GM10248 (cell line): Measurements from ENCODE around the gene TOMM20.

ENCODE experiments used
- CTCF ChIA-PET: fragments of 300-600 bp; sonication (Branson Sonifier 250); formaldehyde crosslinking; extraction: SDS; loops from one replicate; lab custom pipeline; 2021; ENCODE audit warnings: antibody characterized with exemption; lab: Yijun Ruan, JAX
- POLR2A ChIA-PET: fragments of 350-650 bp; sonication (Branson Sonifier 250); formaldehyde crosslinking; extraction: SDS; loops from one replicate; lab custom pipeline; 2020; ENCODE audit warnings: antibody characterized with exemption; lab: Yijun Ruan, JAX
- DNase-seq: peaks from one replicate; pipeline ENCODE4 v3.0.0; 2012; ENCODE audit errors: extremely low spot score
- CTCF ChIP-seq: IDR thresholded peaks from 2 replicates; pipeline ENCODE4 v1.5.1; 2012; ENCODE audit warnings: mild to moderate bottlenecking, low read depth; ENCODE audit errors: extremely low read depth, missing control alignments, control extremely low read depth

TOMM20 gene

DNA sequence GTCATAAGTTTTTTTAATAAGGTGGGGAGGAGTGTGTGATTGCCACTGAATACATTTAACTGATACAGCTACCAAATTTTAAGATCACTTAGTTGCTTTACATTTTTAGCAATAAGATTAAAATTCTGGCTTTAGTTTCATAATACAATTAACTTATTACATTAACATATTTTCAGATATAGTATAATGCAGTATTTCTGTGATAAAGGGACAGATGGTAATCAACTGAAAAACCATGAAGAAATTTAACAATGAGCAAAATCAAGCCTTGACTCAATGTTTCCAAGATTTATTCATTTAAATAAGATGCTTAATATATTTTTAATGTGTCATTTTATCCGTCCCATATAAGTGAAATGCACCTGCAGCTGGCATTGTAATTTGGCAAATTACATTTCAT is 4.0 kb downstream of the TOMM20 start:
- ChIA-PET POLR2A (no interaction called here), CTCF (no interaction called here)
- TF ChIP-seq CTCF = no peak

DNA sequence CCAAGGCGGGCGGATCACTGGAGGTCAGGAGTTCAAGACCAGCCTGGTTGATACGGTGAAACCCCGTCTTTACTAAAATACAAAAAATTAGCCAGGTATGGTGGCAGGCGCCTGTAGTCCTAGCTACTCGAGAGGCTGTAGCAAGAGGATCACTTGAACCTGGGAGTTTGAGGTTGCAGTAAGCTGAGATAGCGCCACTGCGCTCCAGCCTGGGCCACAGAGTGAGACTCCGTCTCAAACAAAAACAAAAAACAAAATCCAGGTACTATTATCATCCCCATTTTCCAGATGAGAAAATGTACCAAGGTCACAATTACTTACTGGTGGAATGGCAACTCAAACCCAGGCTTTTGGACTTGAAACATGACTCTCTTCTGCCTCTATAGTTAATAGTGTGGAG is 4.5 kb downstream of the TOMM20 start:
- POLR2A ChIA-PET = no interaction called here
- DNase-seq = no peak
- CTCF ChIA-PET = interaction anchor here (0.7 kb wide), 1 partner anchor 293 kb away, joined by 3 read pairs; no protein-coding TSS in a partner anchor
- TF ChIP-seq CTCF = no peak

More for the DNA sequence above, 4.0 kb downstream of the TOMM20 start:
- DNase-seq = no peak

GRCh38 chr1:235122348-235122747 is 6.3 kb downstream of the TOMM20 start:
- ChIA-PET POLR2A (interaction anchor here (0.6 kb wide), 1 partner anchor 255 kb away, joined by 3 read pairs; no protein-coding TSS in a partner anchor), CTCF (interaction anchor here (0.6 to 1.5 kb wide), 10 partner anchors 11 to 295 kb away, joined by 3 to 5 read pairs (median 4); no protein-coding TSS in a partner anchor)
- DNase-seq = no peak
- no peak for TF ChIP-seq CTCF

DNA sequence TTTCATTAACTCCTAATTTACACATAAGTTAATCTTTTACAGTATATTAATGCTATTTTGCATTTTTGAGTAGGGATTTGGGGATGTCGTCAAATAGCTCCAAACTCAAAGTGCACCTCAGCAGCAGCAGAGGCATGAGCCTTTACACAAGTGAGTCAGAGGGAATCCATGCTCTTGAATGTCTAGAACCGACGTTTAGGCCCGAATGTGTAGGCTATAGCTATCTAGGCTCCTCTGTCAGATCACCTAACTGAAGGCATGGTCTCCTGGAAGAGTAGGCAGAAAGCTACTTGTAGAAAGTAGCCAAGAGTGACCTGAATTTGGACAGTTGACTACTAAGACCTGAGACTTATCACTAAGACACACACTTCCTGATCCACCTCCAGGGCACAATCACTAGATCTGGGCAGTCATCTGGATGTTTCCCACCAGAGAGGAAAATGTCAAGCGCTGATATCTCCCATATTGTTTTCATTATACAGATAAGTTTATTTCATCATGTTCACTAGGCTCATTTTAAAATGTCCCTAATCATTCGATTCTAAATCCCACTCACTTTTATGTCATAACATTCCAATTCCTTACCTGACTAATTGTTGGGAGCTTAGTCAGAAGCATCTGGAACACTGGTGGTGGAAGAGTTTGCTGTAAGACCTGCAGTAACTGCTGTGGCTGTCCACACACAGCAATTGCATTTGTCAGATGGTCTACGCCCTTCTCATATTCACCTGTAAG is 15.3 kb downstream of the TOMM20 start:
- TF ChIP-seq CTCF = no peak
- DNase-seq = no peak
- POLR2A ChIA-PET = no interaction called here
- CTCF ChIA-PET = interaction anchor here (1.2 to 1.8 kb wide), 2 partner anchors 9 to 29 kb away, joined by 4 to 5 read pairs; no protein-coding TSS in a partner anchor

GRCh38 chr1:235112297-235113182 is 16.1 kb downstream of the TOMM20 start:
- no peak for TF ChIP-seq CTCF
- POLR2A ChIA-PET = no interaction called here
- CTCF ChIA-PET = interaction anchor here (1.2 to 1.8 kb wide), 2 partner anchors 8 to 30 kb away, joined by 4 to 5 read pairs; no protein-coding TSS in a partner anchor
- DNase-seq = no peak

DNA sequence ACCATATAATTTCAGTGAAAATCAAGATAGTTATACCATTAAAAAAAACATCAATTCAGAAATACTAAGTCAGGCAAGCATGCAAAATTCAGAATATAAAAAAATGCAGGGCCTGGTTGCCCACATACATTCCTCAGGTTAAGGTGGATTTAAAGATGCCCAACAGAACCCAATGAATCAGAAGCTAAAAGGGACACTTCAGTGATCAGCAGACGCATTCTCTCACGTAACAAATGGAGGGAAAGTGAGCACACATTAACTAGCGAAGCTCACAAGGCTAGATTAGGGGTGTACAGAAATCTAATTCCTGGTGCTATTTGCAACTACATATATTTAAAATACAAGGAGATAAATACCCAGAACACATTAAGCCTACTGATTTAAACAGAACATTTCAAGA is 17.5 kb downstream of the TOMM20 start:
- TF ChIP-seq CTCF = no peak
- CTCF ChIA-PET = no interaction called here
- POLR2A ChIA-PET = no interaction called here
- no peak for DNase-seq
